ENCODE data around the gene ASIC2.

GRCh38 chr17:33131620-33132019 is 161.5 kb downstream of the ASIC2 start:
- TF ChIP-seq, protein P1, sequence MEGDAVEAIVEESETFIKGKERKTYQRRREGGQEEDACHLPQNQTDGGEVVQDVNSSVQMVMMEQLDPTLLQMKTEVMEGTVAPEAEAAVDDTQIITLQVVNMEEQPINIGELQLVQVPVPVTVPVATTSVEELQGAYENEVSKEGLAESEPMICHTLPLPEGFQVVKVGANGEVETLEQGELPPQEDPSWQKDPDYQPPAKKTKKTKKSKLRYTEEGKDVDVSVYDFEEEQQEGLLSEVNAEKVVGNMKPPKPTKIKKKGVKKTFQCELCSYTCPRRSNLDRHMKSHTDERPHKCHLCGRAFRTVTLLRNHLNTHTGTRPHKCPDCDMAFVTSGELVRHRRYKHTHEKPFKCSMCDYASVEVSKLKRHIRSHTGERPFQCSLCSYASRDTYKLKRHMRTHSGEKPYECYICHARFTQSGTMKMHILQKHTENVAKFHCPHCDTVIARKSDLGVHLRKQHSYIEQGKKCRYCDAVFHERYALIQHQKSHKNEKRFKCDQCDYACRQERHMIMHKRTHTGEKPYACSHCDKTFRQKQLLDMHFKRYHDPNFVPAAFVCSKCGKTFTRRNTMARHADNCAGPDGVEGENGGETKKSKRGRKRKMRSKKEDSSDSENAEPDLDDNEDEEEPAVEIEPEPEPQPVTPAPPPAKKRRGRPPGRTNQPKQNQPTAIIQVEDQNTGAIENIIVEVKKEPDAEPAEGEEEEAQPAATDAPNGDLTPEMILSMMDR (IDR thresholded peaks at IDR 0.05), result no peak
- TF ChIP-seq POLR2A (IDR thresholded peaks at IDR 0.05), result no peak
